ENCODE data around the gene GPR78.

GPR78 gene

DNA sequence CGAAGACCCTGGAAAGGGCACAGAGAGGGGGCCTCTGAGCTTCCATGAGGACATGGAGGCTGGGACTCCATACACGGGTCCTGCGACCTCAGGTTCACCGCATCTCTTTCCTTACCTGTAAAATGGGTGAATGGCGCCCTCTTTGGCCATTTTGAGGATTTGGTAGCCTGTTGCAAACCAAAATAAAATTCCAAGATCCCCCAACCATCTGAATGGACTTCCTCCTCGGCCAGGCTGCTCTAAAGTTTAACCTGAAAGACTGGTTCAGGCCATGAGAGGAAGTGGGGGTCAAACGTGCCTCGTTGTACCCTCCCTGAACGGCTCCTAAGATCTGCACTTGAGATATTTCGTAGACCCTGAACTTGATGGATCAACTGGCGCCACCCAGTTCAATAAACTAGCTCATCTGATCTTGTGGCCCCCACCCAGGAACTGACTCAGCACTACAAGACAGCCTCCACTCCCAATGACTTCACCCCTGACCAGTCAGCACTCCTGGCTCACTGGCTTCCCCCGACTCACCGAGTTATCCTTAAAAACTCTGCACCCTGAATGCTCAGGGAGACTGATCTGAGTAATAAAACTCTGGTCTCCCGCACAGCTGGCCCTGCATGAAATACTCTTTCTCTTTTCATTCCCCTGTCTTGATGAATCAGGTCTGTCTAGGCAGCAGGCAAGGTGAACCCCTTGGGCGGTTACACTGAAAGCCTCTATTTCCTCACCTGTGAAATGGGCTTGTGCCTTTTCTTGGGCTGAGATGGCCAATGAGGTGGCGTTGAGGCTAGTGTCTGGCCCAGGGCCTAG lies 32.9 kb upstream of the GPR78 start:
- DNase-seq (ENCODE audit: low read depth): no peak

DNA sequence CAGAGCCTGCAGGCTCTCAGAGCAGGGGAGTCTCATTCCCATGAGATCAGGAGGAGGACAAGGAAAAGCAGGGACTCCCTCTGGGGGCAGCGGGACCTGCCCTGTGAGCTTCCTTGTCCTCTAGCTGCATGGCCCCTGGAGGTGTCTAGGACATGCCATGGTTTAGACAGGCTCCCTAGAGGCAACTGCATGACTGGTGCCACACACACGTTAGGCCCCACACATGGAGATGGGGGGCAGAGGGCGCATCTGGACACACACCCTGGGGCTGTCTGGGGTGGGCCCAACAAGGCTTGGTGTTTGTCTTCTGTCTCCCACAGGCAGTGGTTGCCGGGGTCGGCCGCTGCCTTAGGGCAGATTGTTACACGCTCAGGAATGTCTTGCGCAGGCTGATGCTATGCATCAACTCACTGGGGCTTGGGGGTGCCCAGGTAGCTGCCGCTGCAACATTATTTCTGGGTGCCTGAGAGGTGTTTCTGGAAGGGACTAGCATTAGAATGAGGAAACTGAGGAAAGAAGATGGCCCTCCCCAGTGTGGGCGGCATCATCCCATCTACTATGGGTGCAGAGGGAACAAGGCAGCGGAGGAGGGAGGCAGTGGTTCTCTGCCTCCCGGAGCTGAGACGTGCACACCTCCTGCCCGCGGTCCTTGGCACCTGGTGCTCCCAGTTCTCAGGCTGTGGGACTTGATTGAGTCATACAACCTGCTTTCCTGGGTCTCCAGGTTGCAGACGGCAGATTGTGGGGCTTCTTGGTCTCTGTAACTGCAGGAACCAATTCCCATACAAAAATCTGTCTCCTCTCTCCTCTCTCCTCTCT lies 32.1 kb upstream of the GPR78 start:
- DNase-seq (ENCODE audit: low read depth): no peak

GRCh38 chr4:8548731-8549351 lies 31.4 kb upstream of the GPR78 start:
- no peak for DNase-seq (ENCODE audit: low read depth)

DNA sequence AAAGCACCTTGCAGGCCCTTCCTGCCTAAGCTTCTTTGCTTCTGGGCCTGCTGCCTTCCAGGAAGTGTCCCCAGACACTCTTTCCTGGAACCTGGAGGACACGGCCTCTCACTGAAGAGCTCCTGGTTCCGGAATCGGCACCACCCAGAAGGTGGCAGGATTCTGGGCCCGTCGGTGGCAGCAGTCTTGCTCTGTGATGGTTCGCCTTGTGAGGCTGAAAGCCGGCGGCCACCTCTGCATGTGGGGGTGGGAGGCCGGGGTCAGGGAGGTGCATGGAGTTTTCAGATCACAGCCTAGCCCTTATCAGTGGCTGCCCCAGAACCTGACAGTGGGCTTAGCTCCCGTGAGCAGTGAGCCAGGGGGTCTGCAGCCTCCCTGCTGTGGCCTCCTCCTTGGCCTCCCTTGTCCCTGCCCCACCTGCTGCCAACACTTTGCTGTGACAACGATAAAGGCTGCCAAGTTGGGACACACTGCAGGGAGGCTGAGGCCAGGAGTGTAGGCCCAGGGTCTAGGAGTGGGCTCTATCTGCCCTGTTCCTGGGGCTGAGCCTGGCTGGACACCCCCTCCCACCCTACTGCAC lies 30.8 kb upstream of the GPR78 start:
- no peak for DNase-seq (ENCODE audit: low read depth)

DNA sequence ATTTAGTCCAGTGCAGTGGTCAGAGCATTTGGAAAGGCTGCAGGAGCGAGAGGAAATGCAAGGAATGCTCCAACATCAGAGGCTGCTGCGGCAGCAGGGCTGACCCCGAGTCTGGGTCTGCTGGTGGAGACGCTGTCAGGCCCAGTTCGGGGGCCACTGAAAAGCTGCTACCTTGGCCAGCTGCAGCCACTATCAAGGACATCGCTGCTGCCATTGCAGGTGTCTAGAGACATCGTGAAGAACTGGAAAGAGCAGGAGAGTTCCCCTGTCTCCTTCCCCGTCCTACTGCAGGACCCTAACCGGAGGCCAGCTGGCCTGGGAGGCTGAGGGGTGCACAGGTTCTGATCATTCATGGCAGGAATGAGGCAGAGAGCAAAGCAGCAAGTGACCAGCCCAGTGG lies 29.5 kb upstream of the GPR78 start:
- DNase-seq (ENCODE audit: low read depth): no peak

GRCh38 chr4:8552024-8552423 lies 28.2 kb upstream of the GPR78 start:
- DNase-seq (ENCODE audit: low read depth): no peak

DNA sequence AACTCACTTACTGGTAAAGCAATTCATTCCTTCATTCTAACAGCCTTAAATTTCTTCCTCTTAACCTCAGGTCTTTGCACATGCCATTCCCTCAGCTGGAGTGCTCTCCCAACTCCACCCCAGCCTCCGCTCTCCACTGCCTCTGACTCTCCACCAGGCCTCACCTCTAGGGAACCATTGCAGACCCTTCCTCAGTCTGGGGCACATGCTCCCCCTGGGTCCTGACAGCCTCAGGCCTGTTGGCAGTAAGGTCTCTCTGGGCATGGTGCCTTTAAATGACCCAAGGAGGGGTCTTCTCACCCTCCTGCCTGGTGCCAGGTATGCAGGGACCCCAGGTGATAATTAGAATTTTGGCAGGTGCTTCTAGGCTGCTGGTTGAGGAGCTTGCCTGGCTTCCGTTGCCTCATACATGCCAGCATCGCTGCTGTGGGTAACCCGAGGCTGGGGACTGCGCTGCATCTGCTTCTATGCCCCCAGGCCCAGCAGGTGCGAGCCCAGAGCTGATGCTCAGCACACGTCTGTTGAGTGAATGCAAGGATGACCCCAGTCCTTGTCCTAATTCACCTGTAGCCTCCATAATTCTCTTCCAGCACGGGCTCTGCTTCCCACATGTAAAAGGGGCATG lies 27.5 kb upstream of the GPR78 start:
- no peak for DNase-seq (ENCODE audit: low read depth)

GRCh38 chr4:8553216-8553615 lies 27.0 kb upstream of the GPR78 start:
- no peak for DNase-seq (ENCODE audit: low read depth)

- no peak for DNase-seq (ENCODE audit: low read depth)
These were observed 26.2 kb upstream of the GPR78 start for GRCh38 chr4:8553991-8554405.

DNA sequence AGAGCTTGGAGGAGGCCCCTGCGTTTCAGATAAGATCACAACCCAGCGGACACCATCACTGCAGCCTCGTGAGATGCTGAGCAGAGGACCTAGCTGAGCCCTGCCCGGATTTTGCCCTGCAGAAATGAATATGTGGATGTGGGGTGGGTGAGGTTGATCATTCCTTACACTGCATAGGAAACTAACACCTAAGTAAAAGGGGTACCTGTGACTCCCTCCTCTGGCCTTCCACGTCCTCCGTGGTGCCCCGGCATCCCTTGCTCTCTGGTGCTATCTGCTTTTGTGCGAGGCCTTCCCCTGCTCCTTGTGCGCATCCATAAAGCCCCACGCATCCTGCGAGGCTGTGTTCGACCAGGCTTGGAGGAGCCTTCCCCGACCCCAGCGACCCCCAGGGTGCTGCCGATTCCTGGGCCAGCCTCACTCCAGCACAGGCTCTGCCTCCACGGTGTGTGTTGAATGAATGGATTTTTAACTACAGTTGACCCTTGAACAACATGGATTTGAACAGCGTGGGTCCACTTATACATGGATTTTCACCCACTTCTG lies 25.6 kb upstream of the GPR78 start:
- no peak for DNase-seq (ENCODE audit: low read depth)

GRCh38 chr4:8555716-8556115 lies 24.5 kb upstream of the GPR78 start:
- no peak for DNase-seq (ENCODE audit: low read depth)

- DNase-seq (ENCODE audit: low read depth): no peak
These were observed 23.6 kb upstream of the GPR78 start for GRCh38 chr4:8556341-8557150.

- no peak for DNase-seq (ENCODE audit: low read depth)
These were observed 22.8 kb upstream of the GPR78 start for GRCh38 chr4:8557151-8558076.

DNA sequence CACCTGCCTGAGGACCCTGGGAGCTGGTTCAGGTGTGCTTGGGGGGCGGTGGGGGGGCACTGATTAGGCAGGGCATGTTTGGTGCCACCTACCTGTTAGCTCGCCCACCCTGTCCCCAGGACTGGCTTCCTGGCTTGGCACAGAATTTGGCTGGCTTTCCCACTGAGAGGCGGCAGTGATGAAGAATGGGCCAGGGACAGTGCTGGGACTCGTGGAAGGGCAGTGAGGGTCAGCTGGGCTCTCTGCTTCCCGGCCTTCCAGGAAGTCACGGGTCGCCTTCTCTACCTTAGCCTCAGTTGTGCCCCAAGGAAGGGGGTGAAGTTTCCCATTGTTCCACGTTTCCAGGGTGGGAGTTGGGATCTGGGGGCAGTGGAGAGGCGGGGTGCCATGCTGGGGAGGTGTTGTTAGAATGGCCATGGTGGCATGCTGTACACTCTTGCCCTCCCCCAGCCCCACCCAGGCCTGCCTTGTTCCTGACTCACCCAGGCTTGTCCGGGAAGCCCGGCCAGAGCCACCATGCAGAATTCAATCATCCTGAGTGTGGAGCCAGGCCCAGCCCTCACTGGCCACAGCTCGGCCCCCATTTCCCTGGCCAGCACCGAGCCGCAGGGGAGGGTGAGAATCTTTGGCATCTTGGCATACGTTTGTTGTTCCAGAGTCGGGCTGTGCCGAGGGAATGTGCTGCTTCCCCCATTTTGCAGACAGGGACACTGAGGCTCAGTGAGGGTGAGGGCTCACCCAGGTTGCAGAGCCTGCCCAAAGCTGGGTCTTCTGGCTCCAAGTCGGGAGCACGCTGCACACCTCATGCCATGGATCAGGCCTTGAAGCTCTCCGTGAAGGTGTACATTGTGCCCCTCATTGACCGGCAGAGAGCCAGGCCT lies 21.9 kb upstream of the GPR78 start:
- DNase-seq (ENCODE audit: low read depth): no peak

DNA sequence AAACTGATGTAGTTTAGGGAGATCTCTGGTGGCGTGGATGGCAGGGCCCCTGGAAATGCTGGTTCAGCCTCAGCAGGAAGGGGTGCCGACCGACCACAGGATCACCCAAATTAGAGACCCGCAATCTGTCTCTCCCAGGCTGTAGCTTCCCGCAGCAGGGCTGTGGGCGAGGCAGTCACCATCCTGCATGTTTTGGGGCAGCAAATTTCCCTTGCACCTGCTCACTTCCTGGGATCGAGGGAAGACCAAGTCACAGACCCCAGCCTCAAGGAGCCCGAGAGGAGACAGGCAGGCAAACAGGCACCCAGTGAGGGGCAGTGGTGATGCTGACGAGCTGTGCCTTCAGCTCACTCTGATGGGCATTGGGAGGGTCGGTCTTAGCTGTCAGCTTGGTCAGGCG lies 21.2 kb upstream of the GPR78 start:
- DNase-seq (ENCODE audit: low read depth): no peak

GRCh38 chr4:8559524-8560264 lies 20.5 kb upstream of the GPR78 start:
- DNase-seq (ENCODE audit: low read depth): no peak

GRCh38 chr4:8560265-8561047 lies 19.7 kb upstream of the GPR78 start:
- no peak for DNase-seq (ENCODE audit: low read depth)

Data from CMK (cell line).